Measurements from ENCODE around the gene THSD8. TPM values are rescaled to one million over a fixed set of nuclear protein-coding genes. Genes with fewer than 3 reads are reported as not detected.

The THSD8 gene
- total and polyA plus RNA-seq, 2 of the 8 experiments (the other 6 are each of a cell fraction or from before 2014, with no cell fraction given): 8.2 to 42.3 TPM

GRCh38 chr19:12825254-12826131 lies 23.6 kb downstream of the THSD8 start (continued):
- TF ChIP-seq BACH1 (IDR thresholded peaks at IDR 0.05; ENCODE audit: low read length): 0 out of 2 replicates have a peak, but pooled peaks have one; percentile 42
- 0 out of 2 replicates have a peak, but pooled peaks have one; percentile 2 for TF ChIP-seq TCF12 (IDR thresholded peaks at IDR 0.05; ENCODE audit: low read depth, low read length)
- 0 out of 4 replicates have a peak, but pooled peaks of 1 of the 2 experiments have one; percentile 58 for TF ChIP-seq SIN3A (conservative IDR thresholded peaks at IDR 0.05 in 1 of 2, IDR thresholded peaks at IDR 0.05 in 1 of 2; ENCODE audit: low read depth in 1 of 2, low read length in 2 of 2)
- peak in 1 of 2 experiments; percentile 65; a peak in 1 of 3 replicates for TF ChIP-seq POLR2A (IDR thresholded peaks at IDR 0.05; ENCODE audit: control extremely low read depth in 1 of 2, low read depth in 2 of 2, low read length in 2 of 2)
- peak; percentile 75 for TF ChIP-seq ASH2L (IDR thresholded peaks at IDR 0.05; ENCODE audit: low read length)
- no peak for TF ChIP-seq USF2 (IDR thresholded peaks at IDR 0.05; ENCODE audit: low read length)

Measured in H1 (cell line).